ENCODE data around the gene FGFR3. TPM values are rescaled to one million over a fixed set of nuclear protein-coding genes. Genes with fewer than 3 reads are reported as not detected.

FGFR3 gene
- total and polyA plus RNA-seq, 2 experiments from 2014 or later = 0.10 to 0.97 TPM

DNA sequence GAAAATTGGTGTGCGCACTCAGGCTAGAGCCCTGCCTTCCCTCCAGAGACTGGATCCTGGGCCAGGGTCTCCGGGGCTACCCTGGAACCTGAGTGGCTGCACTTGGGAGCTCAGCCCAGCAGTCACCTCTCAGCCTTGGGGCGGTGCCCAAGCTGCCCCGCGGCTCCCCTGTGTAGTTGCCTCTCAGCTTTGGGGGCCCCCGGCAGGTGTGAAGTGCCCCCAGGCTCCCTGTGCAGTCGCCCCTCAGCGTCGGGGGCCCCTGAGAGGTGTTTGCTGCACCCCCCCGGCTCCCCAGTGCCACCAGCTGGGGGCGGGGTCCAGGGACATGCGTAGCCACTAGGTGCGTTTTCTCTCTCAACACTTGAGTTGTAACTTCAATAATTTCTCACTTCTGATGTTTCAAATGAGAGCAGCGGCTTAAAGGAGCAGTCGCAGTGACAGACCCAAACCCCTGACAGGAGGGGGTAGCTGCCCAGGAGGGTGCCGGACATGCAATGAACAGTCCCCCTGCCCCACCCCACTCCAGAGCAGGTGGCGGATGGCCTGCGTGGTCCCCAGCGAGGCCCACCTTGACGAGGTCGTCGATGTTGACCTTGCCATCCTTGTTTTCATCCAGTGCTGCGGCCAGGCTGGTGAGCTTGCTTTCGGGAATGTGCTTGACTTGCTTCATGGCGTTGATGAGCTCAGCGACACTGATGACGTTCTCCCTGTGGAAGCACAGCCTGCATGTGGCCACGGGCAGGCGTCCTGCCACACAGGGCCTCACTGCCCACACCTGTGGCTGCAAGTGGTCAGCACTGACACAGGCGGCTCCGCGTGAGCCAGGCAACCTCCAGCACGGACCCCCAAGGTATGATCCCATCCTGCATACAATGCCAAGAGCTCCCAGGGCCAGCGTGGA is 22.3 kb downstream of the FGFR3 start:
- Histone ChIP-seq H3K9ac (no peak overlapping the region), H3K27me3 (replicated peaks; ENCODE audit: insufficient read depth) (no peaks in the 10 kb centered on the region), H3K27ac (no peak overlapping the region), H3K9me3 (ENCODE audit: low read depth) (no peaks in the 10 kb centered on the region), H3K4me3 (no peak overlapping the region), H4K20me1 (ENCODE audit: insufficient read depth) (no peaks in the 10 kb centered on the region), H3K4me2 (ENCODE audit: unreplicated experiment) (no peak overlapping the region), H3K79me2 (ENCODE audit: insufficient read depth) (no peaks in the 10 kb centered on the region), H3K4me1 (ENCODE audit: insufficient read depth) (no peaks in the 10 kb centered on the region), H3K36me3 (ENCODE audit: low read depth) (peaks cover 24% of the 10 kb centered on the region), H3K9me2 (ENCODE audit: insufficient read depth) (no peaks in the 10 kb centered on the region), H2AFZ (no peak overlapping the region), H3F3A (ENCODE audit: insufficient read depth) (no peaks in the 10 kb centered on the region)
- no peak for TF ChIP-seq EZH2 (IDR thresholded peaks at IDR 0.05; ENCODE audit: insufficient read depth, poor library complexity, severe bottlenecking)
- TF ChIP-seq EZH2phosphoT487 (IDR thresholded peaks at IDR 0.05; ENCODE audit: insufficient read depth, low read depth) = no peak
- no peak for DNase-seq
- in situ Hi-C loops (cut with MboI) = no loop called here
- WGBS, 2 experiments (ENCODE audit: low coverage in 1 of 2, low lambda C conversion rate in 2 of 2, missing lambda C conversion rate in 2 of 2) = 94 to 95% methylated on average over 33 to 34 of the region's 34 CpGs

GRCh38 chr4:1815997-1816860 is 23.1 kb downstream of the FGFR3 start:
- Histone ChIP-seq H4K20me1 (ENCODE audit: insufficient read depth) (no peaks in the 10 kb centered on the region), H3K36me3 (ENCODE audit: low read depth) (peaks cover 29% of the 10 kb centered on the region), H3K4me1 (ENCODE audit: insufficient read depth) (no peaks in the 10 kb centered on the region), H3K4me3 (no peak overlapping the region), H3F3A (ENCODE audit: insufficient read depth) (no peaks in the 10 kb centered on the region), H3K79me2 (ENCODE audit: insufficient read depth) (no peaks in the 10 kb centered on the region), H3K9ac (no peak overlapping the region), H2AFZ (no peak overlapping the region), H3K27me3 (replicated peaks; ENCODE audit: insufficient read depth) (no peaks in the 10 kb centered on the region), H3K27ac (no peak overlapping the region), H3K9me3 (ENCODE audit: low read depth) (no peaks in the 10 kb centered on the region), H3K9me2 (ENCODE audit: insufficient read depth) (no peaks in the 10 kb centered on the region), H3K4me2 (ENCODE audit: unreplicated experiment) (no peak overlapping the region)
- 95% methylated on average over 24 to 25 of the region's 25 CpGs for WGBS, 2 experiments (ENCODE audit: low coverage in 1 of 2, low lambda C conversion rate in 2 of 2, missing lambda C conversion rate in 2 of 2)
- no peak for DNase-seq
- in situ Hi-C loops (cut with MboI) = no loop called here
- TF ChIP-seq EZH2phosphoT487 (IDR thresholded peaks at IDR 0.05; ENCODE audit: insufficient read depth, low read depth) (no peak), EZH2 (IDR thresholded peaks at IDR 0.05; ENCODE audit: insufficient read depth, poor library complexity, severe bottlenecking) (no peak)

DNA sequence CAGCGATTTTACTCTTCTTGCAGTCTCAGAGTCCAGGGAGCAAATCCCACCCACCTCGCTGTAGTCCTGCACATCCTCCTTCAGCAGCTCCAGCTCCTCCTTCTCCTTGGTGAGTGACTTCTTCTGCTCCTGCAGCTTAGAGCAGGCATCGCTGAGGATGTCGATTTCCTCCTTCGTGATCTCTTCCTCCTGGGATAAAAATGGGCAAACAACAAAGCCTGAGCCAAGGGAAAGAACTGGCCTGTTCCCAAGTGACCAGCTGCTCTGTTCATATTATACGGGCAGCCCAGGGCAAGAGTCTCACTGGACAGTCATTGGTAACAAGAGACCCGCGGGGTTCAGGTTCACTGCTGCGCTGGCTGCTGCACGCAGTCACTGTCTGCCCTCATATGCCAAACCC is 26.2 kb downstream of the FGFR3 start:
- H3K27ac ChIP-seq = no peak overlapping the region
- in situ Hi-C loops (cut with MboI) = no loop called here
- TF ChIP-seq EZH2 (IDR thresholded peaks at IDR 0.05; ENCODE audit: insufficient read depth, poor library complexity, severe bottlenecking) = no peak
- TF ChIP-seq EZH2phosphoT487 (IDR thresholded peaks at IDR 0.05; ENCODE audit: insufficient read depth, low read depth) = no peak
- peaks cover 29% of the 10 kb centered on the region for H3K36me3 ChIP-seq (ENCODE audit: low read depth)
- H3K4me3 ChIP-seq = no peak overlapping the region
- H4K20me1 ChIP-seq (ENCODE audit: insufficient read depth) = no peaks in the 10 kb centered on the region
- no peak overlapping the region for H3K4me2 ChIP-seq (ENCODE audit: unreplicated experiment)
- H3K4me1 ChIP-seq (ENCODE audit: insufficient read depth) = no peaks in the 10 kb centered on the region
- H2AFZ ChIP-seq = no peak overlapping the region
- no peaks in the 10 kb centered on the region for H3F3A ChIP-seq (ENCODE audit: insufficient read depth)
- no peak overlapping the region for H3K9ac ChIP-seq
- H3K9me3 ChIP-seq (ENCODE audit: low read depth) = no peaks in the 10 kb centered on the region
- 95% methylated on average over 10 of the region's 10 CpGs for WGBS, 2 experiments (ENCODE audit: low coverage in 1 of 2, low lambda C conversion rate in 2 of 2, missing lambda C conversion rate in 2 of 2)
- no peaks in the 10 kb centered on the region for H3K79me2 ChIP-seq (ENCODE audit: insufficient read depth)
- DNase-seq = no peak
- no peaks in the 10 kb centered on the region for H3K27me3 ChIP-seq (replicated peaks; ENCODE audit: insufficient read depth)
- H3K9me2 ChIP-seq (ENCODE audit: insufficient read depth) = no peaks in the 10 kb centered on the region

GRCh38 chr4:1819816-1820215 is 26.7 kb downstream of the FGFR3 start:
- Histone ChIP-seq H3K9me3 (ENCODE audit: low read depth) (no peaks in the 10 kb centered on the region), H3K4me2 (ENCODE audit: unreplicated experiment) (no peak overlapping the region), H3F3A (ENCODE audit: insufficient read depth) (no peaks in the 10 kb centered on the region), H3K9ac (no peak overlapping the region), H4K20me1 (ENCODE audit: insufficient read depth) (no peaks in the 10 kb centered on the region), H3K4me3 (no peak overlapping the region), H3K4me1 (ENCODE audit: insufficient read depth) (no peaks in the 10 kb centered on the region), H2AFZ (no peak overlapping the region), H3K36me3 (ENCODE audit: low read depth) (peaks cover 29% of the 10 kb centered on the region), H3K27me3 (replicated peaks; ENCODE audit: insufficient read depth) (no peaks in the 10 kb centered on the region), H3K27ac (no peak overlapping the region), H3K79me2 (ENCODE audit: insufficient read depth) (no peaks in the 10 kb centered on the region), H3K9me2 (ENCODE audit: insufficient read depth) (no peaks in the 10 kb centered on the region)
- in situ Hi-C loops (cut with MboI) = no loop called here
- DNase-seq = no peak
- WGBS, 2 experiments (ENCODE audit: low coverage in 1 of 2, low lambda C conversion rate in 2 of 2, missing lambda C conversion rate in 2 of 2) = 84 to 85% methylated on average over 7 of the region's 7 CpGs
- TF ChIP-seq EZH2phosphoT487 (IDR thresholded peaks at IDR 0.05; ENCODE audit: insufficient read depth, low read depth) (no peak), EZH2 (IDR thresholded peaks at IDR 0.05; ENCODE audit: insufficient read depth, poor library complexity, severe bottlenecking) (no peak)
